Measurements from ENCODE around the gene CCDC60.

- TF ChIP-seq CTCF (conservative IDR thresholded peaks at IDR 0.05 in 1 of 2, IDR thresholded peaks at IDR 0.05 in 1 of 2; ENCODE audit: extremely low read depth in 1 of 2, insufficient read depth in 1 of 2, low read depth in 1 of 2, low read length in 2 of 2), result no peak
- no peak for TF ChIP-seq EZH2 (IDR thresholded peaks at IDR 0.05; ENCODE audit: borderline replicate concordance, low read length)
Observed at GRCh38 chr12:119576915-119577314, 242.4 kb downstream of the CCDC60 start.

Measured in mammary epithelial cell (primary cell).